Measurements from ENCODE around the gene CATSPER3. TPM values are rescaled to one million over a fixed set of nuclear protein-coding genes. Genes with fewer than 3 reads are reported as not detected.

The CATSPER3 gene
- total RNA-seq, 1 experiment from 2014 or later: 1.7 TPM

DNA sequence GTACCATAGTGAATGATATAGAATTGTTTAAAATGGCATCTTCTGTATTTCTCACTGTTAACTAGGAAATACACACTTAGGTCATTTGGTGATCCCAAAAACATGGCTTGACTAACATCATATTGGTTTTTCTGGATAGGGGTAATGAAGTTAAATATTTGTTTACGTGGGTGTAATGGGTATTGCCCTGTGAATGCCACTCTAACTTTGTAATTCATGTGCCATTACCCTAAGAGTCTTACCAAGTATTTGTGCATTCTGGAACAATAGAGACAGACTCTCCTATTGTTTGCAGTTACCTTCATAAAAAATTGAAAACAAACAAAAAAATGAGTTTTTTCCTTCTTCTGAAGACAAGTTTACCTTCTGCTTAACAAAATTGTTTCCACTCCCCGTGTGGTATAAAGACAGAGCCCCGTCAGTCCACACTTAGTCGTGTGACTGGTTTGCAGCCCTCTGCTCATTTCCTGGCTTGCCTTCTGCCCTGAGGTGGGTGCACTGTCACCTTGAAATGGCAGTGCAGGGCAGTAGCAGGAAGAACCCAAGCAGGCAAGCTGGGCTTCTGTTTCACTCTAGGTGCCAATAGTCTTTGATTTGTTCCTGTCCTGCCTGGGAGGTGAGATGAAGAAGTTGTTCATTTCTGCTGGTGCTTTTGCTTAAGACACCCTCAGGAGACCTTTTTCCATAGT is 9.6 kb upstream of the CATSPER3 start:
- ChIA-PET CTCF (no interaction called here), POLR2A (no interaction called here), RAD21 (ENCODE audit: low non-redundant PET in 1 of 2, low total read pairs in 2 of 2, uncharacterized antibody in 2 of 2, unreplicated experiment in 2 of 2) (no interaction called here)
- Histone ChIP-seq H3K9me3 (ENCODE audit: control insufficient read depth in 1 of 2, insufficient read depth in 1 of 2, low read depth in 1 of 2, low read length in 2 of 2) (no peaks in the 10 kb centered on the region; a peak in 1 of 4 replicates), H3K4me2 (ENCODE audit: low read length) (no peak overlapping the region), H3K27me3 (ENCODE audit: insufficient read depth, low read length) (no peaks in the 10 kb centered on the region), H2AFZ (ENCODE audit: low read depth, low read length, poor library complexity, severe bottlenecking) (no peak overlapping the region), H3K9me2 (ENCODE audit: insufficient read depth) (no peaks in the 10 kb centered on the region), H3K4me3 (replicated peaks in 1 of 2; ENCODE audit: low read depth in 1 of 2, low read length in 2 of 2) (no peak overlapping the region), H3K79me2 (ENCODE audit: insufficient read depth, low read length) (no peaks in the 10 kb centered on the region), H3K27ac (ENCODE audit: low read depth, low read length) (no peak overlapping the region), H3K9ac (ENCODE audit: low read length) (no peak overlapping the region), H3K4me1 (ENCODE audit: control insufficient read depth in 1 of 2, insufficient read depth in 2 of 2, low read length in 2 of 2) (no peaks in the 10 kb centered on the region), H3K36me3 (ENCODE audit: control insufficient read depth in 1 of 2, insufficient read depth in 2 of 2, low read length in 2 of 2) (0 out of 4 replicates have a peak, but pooled peaks cover 0 to 2% of the 10 kb centered on the region in 2 experiments), H4K20me1 (ENCODE audit: insufficient read depth) (no peaks in the 10 kb centered on the region)
- DNase-seq (ENCODE audit: low read depth, low spot score) (no peak), ATAC-seq (no peak)
- intact Hi-C loops (cut with micrococcal nuclease): no loop called here
- no TSS peak for BruUV-seq (replicated peaks)
- TF ChIP-seq SP1 (IDR thresholded peaks at IDR 0.05; ENCODE audit: low read depth): no peak
- TF ChIP-seq, protein P1, sequence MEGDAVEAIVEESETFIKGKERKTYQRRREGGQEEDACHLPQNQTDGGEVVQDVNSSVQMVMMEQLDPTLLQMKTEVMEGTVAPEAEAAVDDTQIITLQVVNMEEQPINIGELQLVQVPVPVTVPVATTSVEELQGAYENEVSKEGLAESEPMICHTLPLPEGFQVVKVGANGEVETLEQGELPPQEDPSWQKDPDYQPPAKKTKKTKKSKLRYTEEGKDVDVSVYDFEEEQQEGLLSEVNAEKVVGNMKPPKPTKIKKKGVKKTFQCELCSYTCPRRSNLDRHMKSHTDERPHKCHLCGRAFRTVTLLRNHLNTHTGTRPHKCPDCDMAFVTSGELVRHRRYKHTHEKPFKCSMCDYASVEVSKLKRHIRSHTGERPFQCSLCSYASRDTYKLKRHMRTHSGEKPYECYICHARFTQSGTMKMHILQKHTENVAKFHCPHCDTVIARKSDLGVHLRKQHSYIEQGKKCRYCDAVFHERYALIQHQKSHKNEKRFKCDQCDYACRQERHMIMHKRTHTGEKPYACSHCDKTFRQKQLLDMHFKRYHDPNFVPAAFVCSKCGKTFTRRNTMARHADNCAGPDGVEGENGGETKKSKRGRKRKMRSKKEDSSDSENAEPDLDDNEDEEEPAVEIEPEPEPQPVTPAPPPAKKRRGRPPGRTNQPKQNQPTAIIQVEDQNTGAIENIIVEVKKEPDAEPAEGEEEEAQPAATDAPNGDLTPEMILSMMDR (IDR thresholded peaks at IDR 0.05 in 2 of 3, conservative IDR thresholded peaks at IDR 0.05 in 1 of 3; ENCODE audit: borderline replicate concordance in 1 of 3, insufficient read depth in 1 of 3, low read depth in 2 of 3, low read length in 2 of 3): no peak
- TF ChIP-seq ATF3 (IDR thresholded peaks at IDR 0.05): no peak
- no peak for TF ChIP-seq REST (IDR thresholded peaks at IDR 0.05; ENCODE audit: low read depth)
- no peak for TF ChIP-seq ZNF274 (IDR thresholded peaks at IDR 0.05; ENCODE audit: low read depth, low read length)
- no peak for TF ChIP-seq TCF7L2 (IDR thresholded peaks at IDR 0.05; ENCODE audit: borderline replicate concordance, extremely low read depth, insufficient read depth, insufficient read length)
- TF ChIP-seq SRF (IDR thresholded peaks at IDR 0.05; ENCODE audit: low read depth): no peak
- TF ChIP-seq, protein P2, sequence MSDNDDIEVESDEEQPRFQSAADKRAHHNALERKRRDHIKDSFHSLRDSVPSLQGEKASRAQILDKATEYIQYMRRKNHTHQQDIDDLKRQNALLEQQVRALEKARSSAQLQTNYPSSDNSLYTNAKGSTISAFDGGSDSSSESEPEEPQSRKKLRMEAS (IDR thresholded peaks at IDR 0.05): no peak
- no peak for TF ChIP-seq EZH2phosphoT487 (IDR thresholded peaks at IDR 0.05; ENCODE audit: borderline replicate concordance)

Data from HCT116 (cell line).